H9 (cell line): ENCODE measurements around the gene S100P. TPM values are rescaled to one million over a fixed set of nuclear protein-coding genes. Genes with fewer than 3 reads are reported as not detected.

ENCODE experiments used
- DNase-seq: peaks from one replicate; pipeline ENCODE4 v3.0.0-alpha.2; 2017
- H2AFZ ChIP-seq: one replicate; pipeline ENCODE4 v1.6.1; 2013; ENCODE audit warnings: mild to moderate bottlenecking, low read length, control low read depth, moderate library complexity
- H2AK5ac ChIP-seq: 2 replicates; pipeline ENCODE4 v1.6.1; 2013; ENCODE audit warnings: low read length, control low read depth, mixed read lengths; ENCODE audit not compliant: insufficient read length
- H2BK120ac ChIP-seq: one replicate; pipeline ENCODE4 v1.6.1; 2013; ENCODE audit warnings: low read depth, mild to moderate bottlenecking, low read length, control low read depth, inconsistent platforms; ENCODE audit not compliant: poor library complexity, severe bottlenecking
- H2BK12ac ChIP-seq: 2 replicates; pipeline ENCODE4 v1.6.1; 2013; ENCODE audit warnings: low read length, control low read depth, mixed read lengths, low read depth; ENCODE audit not compliant: insufficient read length
- H2BK15ac ChIP-seq: 2 replicates; pipeline ENCODE4 v1.6.1; 2013; ENCODE audit warnings: low read depth, low read length, control low read depth
- H2BK20ac ChIP-seq: one replicate; pipeline ENCODE4 v1.6.1; 2013; ENCODE audit warnings: low read depth, mild to moderate bottlenecking, low read length, control low read depth, inconsistent platforms; ENCODE audit not compliant: poor library complexity, severe bottlenecking
- H2BK5ac ChIP-seq: 2 replicates; pipeline ENCODE4 v1.6.1; 2013; ENCODE audit warnings: low read length, control low read depth, mixed read lengths; ENCODE audit not compliant: insufficient read length
- H3K14ac ChIP-seq: 2 replicates; pipeline ENCODE4 v1.6.1; 2013; ENCODE audit warnings: low read length, control low read depth; ENCODE audit not compliant: insufficient read depth
- H3K18ac ChIP-seq: 2 replicates; pipeline ENCODE4 v1.6.1; 2013; ENCODE audit warnings: low read depth, mild to moderate bottlenecking, mixed read lengths, low read length, control low read depth; ENCODE audit not compliant: insufficient read length
- H3K23ac ChIP-seq: 2 replicates; pipeline ENCODE4 v1.6.1; 2013; ENCODE audit warnings: low read length, control low read depth, mixed read lengths, low read depth; ENCODE audit not compliant: insufficient read length
- H3K23me2 ChIP-seq: 2 replicates; pipeline ENCODE4 v1.6.1; 2013; ENCODE audit warnings: low read depth, mild to moderate bottlenecking, mixed read lengths, low read length, control low read depth; ENCODE audit not compliant: insufficient read length, poor library complexity, severe bottlenecking
- H3K27ac ChIP-seq: 2 replicates; pipeline ENCODE4 v1.5.1; 2013; ENCODE audit warnings: low read length, control low read depth, mixed read lengths, low read depth; ENCODE audit not compliant: insufficient read length
- H3K27me3 ChIP-seq: 2 replicates; pipeline ENCODE4 v1.6.1; 2013; ENCODE audit warnings: low read length, control low read depth, inconsistent platforms; ENCODE audit not compliant: insufficient read depth
- H3K4ac ChIP-seq: 2 replicates; pipeline ENCODE4 v1.6.1; 2013; ENCODE audit warnings: low read depth, mild to moderate bottlenecking, control low read depth, inconsistent platforms, low read length, moderate library complexity
- H3K4me1 ChIP-seq: 2 replicates; pipeline ENCODE4 v1.6.1; 2013; ENCODE audit warnings: low read length, control low read depth, inconsistent platforms; ENCODE audit not compliant: insufficient read depth
- H3K4me2 ChIP-seq: 2 replicates; pipeline ENCODE4 v1.6.1; 2013; ENCODE audit warnings: low read length, control low read depth, mixed read lengths; ENCODE audit not compliant: insufficient read length, insufficient read depth
- H3K56ac ChIP-seq: 2 replicates; pipeline ENCODE4 v1.6.1; 2013; ENCODE audit warnings: low read depth, mild to moderate bottlenecking, mixed read lengths, low read length, control low read depth; ENCODE audit not compliant: insufficient read length
- H3K79me1 ChIP-seq: 2 replicates; pipeline ENCODE4 v1.6.1; 2013; ENCODE audit warnings: low read depth, mild to moderate bottlenecking, moderate library complexity, low read length, control low read depth, inconsistent platforms; ENCODE audit not compliant: insufficient read depth, poor library complexity, severe bottlenecking
- H3K79me2 ChIP-seq: 2 replicates; pipeline ENCODE4 v1.6.1; 2013; ENCODE audit warnings: low read length, control low read depth, inconsistent platforms; ENCODE audit not compliant: insufficient read depth
- H3K9ac ChIP-seq: 2 replicates; pipeline ENCODE4 v1.6.1; 2013; ENCODE audit warnings: low read length, control low read depth, mixed read lengths; ENCODE audit not compliant: insufficient read length; ENCODE audit errors: extremely low read depth
- H3K9me3 ChIP-seq: one replicate; pipeline ENCODE4 v1.6.1; 2013; ENCODE audit warnings: low read depth, low read length, inconsistent platforms; ENCODE audit not compliant: control insufficient read depth
- H3T11ph ChIP-seq: one replicate; pipeline ENCODE4 v1.6.1; 2013; ENCODE audit warnings: mild to moderate bottlenecking, low read length, control low read depth, inconsistent platforms
- H4K20me1 ChIP-seq: one replicate; pipeline ENCODE4 v1.6.1; 2013; ENCODE audit not compliant: control insufficient read depth, insufficient read length, insufficient read depth
- H4K5ac ChIP-seq: 2 replicates; pipeline ENCODE4 v1.6.1; 2013; ENCODE audit warnings: low read depth, mild to moderate bottlenecking, mixed read lengths, low read length, control low read depth; ENCODE audit not compliant: insufficient read length
- H4K8ac ChIP-seq: replicated peaks from 2 replicates; pipeline ENCODE4 v1.6.1; 2013; ENCODE audit warnings: low read length, control low read depth, mixed read lengths, low read depth; ENCODE audit not compliant: insufficient read length
- H4K91ac ChIP-seq: 2 replicates; pipeline ENCODE4 v1.6.1; 2013; ENCODE audit warnings: low read depth, mild to moderate bottlenecking, moderate library complexity, mixed read lengths, low read length, control low read depth; ENCODE audit not compliant: insufficient read length
- H3K27ac Mint-ChIP-seq, 3 experiments: 2 replicates in 2 of 3; 3 replicates in 1 of 3; pipeline ENCODE4 v1.8.0; 2020 to 2021; ENCODE audit warnings: mixed read lengths in 3 of 3, mild to moderate bottlenecking in 1 of 3, moderate library complexity in 1 of 3
- H3K27me3 Mint-ChIP-seq: 2 replicates; pipeline ENCODE4 v1.8.0; 2021; ENCODE audit warnings: low read depth, mild to moderate bottlenecking, moderate library complexity, mixed read lengths
- H3K36me3 Mint-ChIP-seq, 3 experiments: 2 replicates in 2 of 3; 3 replicates in 1 of 3; pipeline ENCODE4 v1.8.0; 2020 to 2021; ENCODE audit warnings: low read depth in 3 of 3, mixed read lengths in 3 of 3; ENCODE audit not compliant: insufficient read depth in 1 of 3
- H3K4me1 Mint-ChIP-seq, 2 experiments: 2 replicates each; pipeline ENCODE4 v1.8.0; 2020; ENCODE audit warnings: mixed read lengths in 2 of 2
- H3K4me3 Mint-ChIP-seq, 2 experiments: 2 replicates in 1 of 2; 3 replicates in 1 of 2; pipeline ENCODE4 v1.8.0; 2020 to 2021; ENCODE audit warnings: mild to moderate bottlenecking in 2 of 2, mixed read lengths in 2 of 2, moderate library complexity in 1 of 2
- H3K9me3 Mint-ChIP-seq, 2 experiments: 2 replicates in 1 of 2; 3 replicates in 1 of 2; pipeline ENCODE4 v1.8.0; 2020; ENCODE audit warnings: mild to moderate bottlenecking in 2 of 2, mixed read lengths in 2 of 2, moderate library complexity in 1 of 2
- CTCF ChIP-seq: fragments of 200-600 bp; sonication (generic); conservative IDR thresholded peaks from 3 replicates; pipeline ENCODE4 v1.8.0; 2021; ENCODE audit warnings: antibody characterized with exemption, mild to moderate bottlenecking
- WGBS: extraction: QIAGEN DNeasy Blood & Tissue Kit; methylation state at CpG from one replicate; pipeline ENCODE4 v1.1.7; 2013; ENCODE audit warnings: missing lambda C conversion rate, low lambda C conversion rate, mixed read lengths; ENCODE audit not compliant: insufficient read length; ENCODE audit errors: extremely low coverage; 5-methylcytosine and 5-hydroxymethylcytosine counted together
- total RNA-seq: library from RNA; stranded (reverse); gene quantifications from 2 replicates; pipeline ENCODE4 v1.2.1, GENCODE V29; 2021

The S100P gene
- total RNA-seq, 1 experiment from 2014 or later = not detected

GRCh38 chr4:6662591-6662990 lies 31.1 kb upstream of the S100P start:
- Histone ChIP-seq H3K79me2 (no peaks in the 10 kb centered on the region), H2AK5ac (no peak overlapping the region), H3K4me2 (no peak overlapping the region), H2BK120ac (no peak overlapping the region), H2BK20ac (no peak overlapping the region), H2BK5ac (no peak overlapping the region), H2BK15ac (no peak overlapping the region), H3K27ac (no peak overlapping the region), H4K91ac (no peak overlapping the region), H3T11ph (no peak overlapping the region), H4K8ac (no peak overlapping the region), H3K27me3 (no peaks in the 10 kb centered on the region; the same call in 1 of the 2 replicates), H3K4ac (no peak overlapping the region), H3K9ac (no peak overlapping the region), H4K20me1 (no peaks in the 10 kb centered on the region), H3K56ac (no peak overlapping the region), H4K5ac (no peak overlapping the region), H2AFZ (no peak overlapping the region), H3K23ac (no peak overlapping the region), H3K14ac (no peak overlapping the region), H3K23me2 (peaks cover 3% of the 10 kb centered on the region), H3K79me1 (no peaks in the 10 kb centered on the region), H2BK12ac (no peak overlapping the region), H3K18ac (no peak overlapping the region), H3K9me3 (no peaks in the 10 kb centered on the region), H3K4me1 (no peaks in the 10 kb centered on the region)
- no peaks in the 10 kb centered on the region; a peak in 1 of 5 replicates for H3K9me3 Mint-ChIP-seq
- TF ChIP-seq CTCF = no peak
- WGBS = no CpG with 5 or more reads among the region's 3 CpGs
- H3K36me3 Mint-ChIP-seq = no peaks in the 10 kb centered on the region
- peaks cover 0 to 10% of the 10 kb centered on the region in 2 experiments; a peak in 1 of 4 replicates for H3K4me1 Mint-ChIP-seq
- H3K4me3 Mint-ChIP-seq = no peak overlapping the region
- no peak for DNase-seq
- H3K27ac Mint-ChIP-seq = no peak overlapping the region; a peak in 1 of 7 replicates
- peaks cover 51% of the 10 kb centered on the region for H3K27me3 Mint-ChIP-seq
